ENCODE measurements around the gene SEC23A.

SEC23A gene

DNA sequence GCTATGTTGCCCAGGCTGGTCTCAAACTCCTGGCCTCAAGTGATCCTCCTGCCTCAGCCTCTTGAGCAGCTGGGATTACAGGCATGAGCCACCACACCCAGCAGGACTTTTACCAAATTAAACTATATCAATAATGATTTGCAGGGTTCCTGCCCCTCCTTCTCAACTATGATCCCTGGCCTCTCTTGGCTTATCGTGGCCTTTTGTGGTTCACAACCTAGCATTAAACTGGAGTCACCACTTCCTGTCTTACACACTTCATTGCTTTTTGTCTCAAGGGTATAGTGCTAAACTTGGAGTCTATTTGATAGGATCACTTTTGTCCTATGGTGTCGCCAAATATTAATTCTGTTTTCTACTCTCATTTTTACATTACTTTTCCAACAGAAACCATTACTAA is 64.5 kb downstream of the SEC23A start:
- TF ChIP-seq EZH2phosphoT487 (IDR thresholded peaks at IDR 0.05; ENCODE audit: borderline replicate concordance, low read length): no peak
- TF ChIP-seq, protein P1, sequence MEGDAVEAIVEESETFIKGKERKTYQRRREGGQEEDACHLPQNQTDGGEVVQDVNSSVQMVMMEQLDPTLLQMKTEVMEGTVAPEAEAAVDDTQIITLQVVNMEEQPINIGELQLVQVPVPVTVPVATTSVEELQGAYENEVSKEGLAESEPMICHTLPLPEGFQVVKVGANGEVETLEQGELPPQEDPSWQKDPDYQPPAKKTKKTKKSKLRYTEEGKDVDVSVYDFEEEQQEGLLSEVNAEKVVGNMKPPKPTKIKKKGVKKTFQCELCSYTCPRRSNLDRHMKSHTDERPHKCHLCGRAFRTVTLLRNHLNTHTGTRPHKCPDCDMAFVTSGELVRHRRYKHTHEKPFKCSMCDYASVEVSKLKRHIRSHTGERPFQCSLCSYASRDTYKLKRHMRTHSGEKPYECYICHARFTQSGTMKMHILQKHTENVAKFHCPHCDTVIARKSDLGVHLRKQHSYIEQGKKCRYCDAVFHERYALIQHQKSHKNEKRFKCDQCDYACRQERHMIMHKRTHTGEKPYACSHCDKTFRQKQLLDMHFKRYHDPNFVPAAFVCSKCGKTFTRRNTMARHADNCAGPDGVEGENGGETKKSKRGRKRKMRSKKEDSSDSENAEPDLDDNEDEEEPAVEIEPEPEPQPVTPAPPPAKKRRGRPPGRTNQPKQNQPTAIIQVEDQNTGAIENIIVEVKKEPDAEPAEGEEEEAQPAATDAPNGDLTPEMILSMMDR (IDR thresholded peaks at IDR 0.05; ENCODE audit: low read depth, low read length, poor library complexity, severe bottlenecking): no peak
- Histone ChIP-seq H3K79me2 (ENCODE audit: control insufficient read depth, low read length) (no peaks in the 10 kb centered on the region), H3K9me2 (replicated peaks; ENCODE audit: control insufficient read depth, low read length) (no peaks in the 10 kb centered on the region), H3K4me1 (ENCODE audit: control insufficient read depth, low read length) (peaks cover 9% of the 10 kb centered on the region), H3K27me3 (ENCODE audit: control insufficient read depth, low read length) (no peaks in the 10 kb centered on the region), H3F3A (ENCODE audit: control insufficient read depth, insufficient read depth) (no peaks in the 10 kb centered on the region), H3K27ac (ENCODE audit: low read depth, low read length) (no peak overlapping the region), H3K36me3 (ENCODE audit: control insufficient read depth, low read length) (peaks cover 50% of the 10 kb centered on the region), H3K4me3 (ENCODE audit: low read length) (no peak overlapping the region), H4K20me1 (ENCODE audit: control insufficient read depth, insufficient read depth, low read depth, low read length) (no peaks in the 10 kb centered on the region), H3K4me2 (ENCODE audit: low read length) (no peak overlapping the region), H3K9me3 (ENCODE audit: control insufficient read depth, insufficient read depth, low read length) (no peaks in the 10 kb centered on the region)

DNA sequence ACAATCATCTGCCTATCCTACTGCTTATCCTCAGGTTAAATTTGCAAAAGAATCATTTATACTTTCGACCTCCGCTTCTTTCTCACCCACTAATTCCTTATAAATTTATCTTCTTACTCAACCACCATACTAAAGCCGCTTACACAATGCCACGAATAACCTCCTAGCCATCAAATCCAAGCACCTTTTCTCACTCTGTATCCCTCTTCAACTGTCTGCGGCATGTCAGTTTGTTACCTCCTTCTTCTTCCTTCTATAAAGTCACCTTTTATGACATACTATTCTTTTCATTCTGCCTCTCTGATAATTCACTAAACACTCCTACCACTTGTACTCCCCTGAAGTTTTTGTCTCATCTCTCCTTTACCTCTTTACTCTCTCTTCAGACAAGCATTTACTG is 66.3 kb downstream of the SEC23A start:
- no peaks in the 10 kb centered on the region for H3K9me2 ChIP-seq (replicated peaks; ENCODE audit: control insufficient read depth, low read length)
- no peak overlapping the region for H3K27ac ChIP-seq (ENCODE audit: low read depth, low read length)
- H3K79me2 ChIP-seq (ENCODE audit: control insufficient read depth, low read length): no peaks in the 10 kb centered on the region
- H3K27me3 ChIP-seq (ENCODE audit: control insufficient read depth, low read length): no peaks in the 10 kb centered on the region
- H3K4me1 ChIP-seq (ENCODE audit: control insufficient read depth, low read length): peaks cover 9% of the 10 kb centered on the region
- no peak overlapping the region for H3K4me3 ChIP-seq (ENCODE audit: low read length)
- H3K36me3 ChIP-seq (ENCODE audit: control insufficient read depth, low read length): peaks cover 51% of the 10 kb centered on the region
- H4K20me1 ChIP-seq (ENCODE audit: control insufficient read depth, insufficient read depth, low read depth, low read length): no peaks in the 10 kb centered on the region
- H3K9me3 ChIP-seq (ENCODE audit: control insufficient read depth, insufficient read depth, low read length): no peaks in the 10 kb centered on the region
- no peaks in the 10 kb centered on the region for H3F3A ChIP-seq (ENCODE audit: control insufficient read depth, insufficient read depth)
- H3K4me2 ChIP-seq (ENCODE audit: low read length): no peak overlapping the region
- TF ChIP-seq, protein P1 (IDR thresholded peaks at IDR 0.05; ENCODE audit: low read depth, low read length, poor library complexity, severe bottlenecking): no peak
- no peak for TF ChIP-seq EZH2phosphoT487 (IDR thresholded peaks at IDR 0.05; ENCODE audit: borderline replicate concordance, low read length)

DNA sequence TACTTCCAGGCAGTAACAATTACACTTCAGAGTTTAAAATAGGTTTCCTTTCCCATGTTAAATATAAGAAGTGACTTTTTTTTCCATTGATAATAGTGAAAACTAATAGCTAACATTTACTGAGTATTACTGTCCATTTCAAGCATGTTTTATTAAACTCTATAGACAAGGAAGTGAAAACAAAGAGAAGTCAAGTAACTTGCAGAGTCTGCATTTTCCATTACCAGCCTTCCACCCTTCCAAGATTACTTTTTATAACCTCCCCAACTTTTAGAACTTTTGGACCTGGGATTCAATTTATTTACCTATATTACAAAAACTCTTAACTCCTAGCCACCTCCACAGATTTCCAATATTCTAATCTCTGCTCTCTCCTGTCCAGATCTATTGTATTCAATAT is 67.7 kb downstream of the SEC23A start:
- Histone ChIP-seq H3K4me1 (ENCODE audit: control insufficient read depth, low read length) (peaks cover 9% of the 10 kb centered on the region), H3K27me3 (ENCODE audit: control insufficient read depth, low read length) (no peaks in the 10 kb centered on the region), H3K4me2 (ENCODE audit: low read length) (no peak overlapping the region), H3K9me3 (ENCODE audit: control insufficient read depth, insufficient read depth, low read length) (no peaks in the 10 kb centered on the region), H3F3A (ENCODE audit: control insufficient read depth, insufficient read depth) (no peaks in the 10 kb centered on the region), H3K4me3 (ENCODE audit: low read length) (no peak overlapping the region), H3K9me2 (replicated peaks; ENCODE audit: control insufficient read depth, low read length) (no peaks in the 10 kb centered on the region), H3K79me2 (ENCODE audit: control insufficient read depth, low read length) (no peaks in the 10 kb centered on the region), H4K20me1 (ENCODE audit: control insufficient read depth, insufficient read depth, low read depth, low read length) (no peaks in the 10 kb centered on the region), H3K27ac (ENCODE audit: low read depth, low read length) (no peak overlapping the region), H3K36me3 (ENCODE audit: control insufficient read depth, low read length) (peaks cover 47% of the 10 kb centered on the region)
- no peak for TF ChIP-seq EZH2phosphoT487 (IDR thresholded peaks at IDR 0.05; ENCODE audit: borderline replicate concordance, low read length)
- TF ChIP-seq, protein P1 (IDR thresholded peaks at IDR 0.05; ENCODE audit: low read depth, low read length, poor library complexity, severe bottlenecking): no peak

All from DOHH2 (cell line).